ENCODE results near the gene PDE4D.

The PDE4D gene

GRCh38 chr5:59126016-59126707, 767.4 kb downstream of the PDE4D start:
- no peak for DNase-seq

GRCh38 chr5:59125011-59125961, 768.2 kb downstream of the PDE4D start:
- DNase-seq: peak; percentile 41

- DNase-seq: no peak
Observed at GRCh38 chr5:59123595-59124561, 769.6 kb downstream of the PDE4D start.

GRCh38 chr5:59119480-59119879, 774.0 kb downstream of the PDE4D start:
- DNase-seq: no peak

GRCh38 chr5:59117320-59117719, 776.2 kb downstream of the PDE4D start:
- DNase-seq: no peak

- no peak for DNase-seq
Observed at GRCh38 chr5:59116231-59116865, 777.2 kb downstream of the PDE4D start.

- no peak for DNase-seq
Observed at GRCh38 chr5:59115345-59115744, 778.2 kb downstream of the PDE4D start.

GRCh38 chr5:59109383-59109782, 784.1 kb downstream of the PDE4D start:
- no peak for DNase-seq

- DNase-seq: no peak
Observed at GRCh38 chr5:59107692-59108091, 785.8 kb downstream of the PDE4D start.

- DNase-seq: no peak
Observed at GRCh38 chr5:59104400-59105127, 789.0 kb downstream of the PDE4D start.

GRCh38 chr5:59103303-59103702, 790.2 kb downstream of the PDE4D start:
- DNase-seq: no peak

GRCh38 chr5:59102437-59102836, 791.1 kb downstream of the PDE4D start:
- no peak for DNase-seq

GRCh38 chr5:59100875-59101274, 792.7 kb downstream of the PDE4D start:
- DNase-seq: no peak

GRCh38 chr5:59099995-59100345, 793.6 kb downstream of the PDE4D start:
- no peak for DNase-seq

GRCh38 chr5:59099270-59099994, 794.1 kb downstream of the PDE4D start:
- DNase-seq: no peak

GRCh38 chr5:59098743-59099142, 794.8 kb downstream of the PDE4D start:
- DNase-seq: no peak

- no peak for DNase-seq
Observed at GRCh38 chr5:59097712-59098111, 795.8 kb downstream of the PDE4D start.

GRCh38 chr5:59097116-59097515, 796.4 kb downstream of the PDE4D start:
- no peak for DNase-seq

- no peak for DNase-seq
Observed at GRCh38 chr5:59095480-59095879, 798.0 kb downstream of the PDE4D start.

GRCh38 chr5:59094864-59095263, 798.7 kb downstream of the PDE4D start:
- no peak for DNase-seq

- no peak for DNase-seq
Observed at GRCh38 chr5:59093329-59093728, 800.2 kb downstream of the PDE4D start.

Data from NCI-H1092 treated with DMSO at 0.1 percent for 48 hours (cell line).